Peyer's patch (tissue), 4 donors: ENCODE data around the gene SNRPN.

Source experiments
- CTCF ChIP-seq, 6 experiments: fragments of 450-650 bp in 4 of 6; fragments of 200-600 bp in 2 of 6; sonication (generic) in 1 of 6; IDR thresholded peaks; one replicate each; pipeline ENCODE4 v1.5.1; 2017 to 2019; ENCODE audit warnings: antibody characterized with exemption in 6 of 6, mild to moderate bottlenecking in 3 of 6, moderate library complexity in 1 of 6
- POLR2A ChIP-seq, 2 donors: fragments of 450-650 bp; IDR thresholded peaks; one replicate each; pipeline ENCODE4 v1.5.1; 2017; ENCODE audit warnings: antibody characterized with exemption in 2 of 2, mild to moderate bottlenecking in 2 of 2, moderate library complexity in 2 of 2

- no peak for TF ChIP-seq CTCF (IDR thresholded peaks at IDR 0.05)
- no peak for TF ChIP-seq POLR2A (IDR thresholded peaks at IDR 0.05)
These were observed 30.4 kb downstream of the SNRPN start for GRCh38 chr15:24985224-24985623.
